Activated naive CD8-positive, alpha-beta T cell treated with anti-CD3 and anti-CD28 coated beads, Interleukin-2, amount 50 U/mL, for 24 hours (primary cell): ENCODE results near the gene EGFR.

Experiments used
- ATAC-seq: fragments of 150-1000 bp; cut with Tn5 transposase; one replicate; pipeline ENCODE4 v1.10.0; 2021
- DNase-seq: peaks from one replicate; pipeline ENCODE4 v3.0.0; 2021
- H3K27ac Mint-ChIP-seq: one replicate; pipeline ENCODE4 v1.8.0; 2021; ENCODE audit warnings: mild to moderate bottlenecking, mixed read lengths
- H3K27me3 Mint-ChIP-seq: one replicate; pipeline ENCODE4 v1.8.0; 2021; ENCODE audit warnings: mixed read lengths
- H3K36me3 Mint-ChIP-seq: one replicate; pipeline ENCODE4 v1.8.0; 2021; ENCODE audit warnings: low read depth, mixed read lengths
- H3K4me1 Mint-ChIP-seq: one replicate; pipeline ENCODE4 v1.8.0; 2021; ENCODE audit warnings: mixed read lengths
- H3K4me3 Mint-ChIP-seq: one replicate; pipeline ENCODE4 v1.8.0; 2021; ENCODE audit warnings: mild to moderate bottlenecking, moderate library complexity, mixed read lengths
- H3K9me3 Mint-ChIP-seq: one replicate; pipeline ENCODE4 v1.8.0; 2021; ENCODE audit warnings: mixed read lengths

Gene EGFR

DNA sequence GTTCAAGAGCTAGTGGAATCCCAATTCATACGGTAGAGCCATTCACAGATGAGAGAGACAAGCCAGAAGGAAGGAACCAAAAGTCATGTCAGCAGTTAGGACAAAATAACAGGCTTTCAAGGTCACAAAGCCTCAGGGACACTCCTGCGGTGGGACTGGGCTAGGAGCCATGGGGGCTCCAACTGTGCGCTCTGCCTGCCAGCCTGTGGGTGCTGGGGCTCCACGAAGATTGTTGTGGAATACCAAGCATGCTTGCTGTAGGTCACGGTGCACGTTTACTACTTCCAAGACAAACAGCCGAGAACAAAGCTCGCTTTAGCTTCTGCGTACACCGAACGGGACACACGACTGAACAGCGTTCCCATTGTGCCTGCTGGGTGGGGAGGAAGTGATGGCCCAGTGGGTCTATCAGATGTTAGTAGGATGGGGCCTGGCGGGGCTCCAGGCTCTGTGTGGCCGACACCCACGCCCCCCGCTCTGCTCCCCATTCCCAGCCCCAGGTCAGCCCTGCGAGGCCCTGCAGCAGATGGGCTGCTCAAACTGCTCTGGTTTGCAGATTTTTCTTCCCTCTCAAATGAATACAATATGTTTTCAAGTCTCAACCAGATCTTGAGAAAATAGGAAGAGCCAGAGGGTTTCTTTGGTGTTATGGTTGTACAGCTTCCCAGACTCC, 158.9 kb downstream of the EGFR start:
- DNase-seq: no peak
- Mint-ChIP-seq H3K4me3 (no peak overlapping the region), H3K27me3 (no peaks in the 10 kb centered on the region), H3K9me3 (no peaks in the 10 kb centered on the region), H3K4me1 (no peaks in the 10 kb centered on the region), H3K36me3 (no peaks in the 10 kb centered on the region), H3K27ac (no peak overlapping the region)
- no peak for ATAC-seq

DNA sequence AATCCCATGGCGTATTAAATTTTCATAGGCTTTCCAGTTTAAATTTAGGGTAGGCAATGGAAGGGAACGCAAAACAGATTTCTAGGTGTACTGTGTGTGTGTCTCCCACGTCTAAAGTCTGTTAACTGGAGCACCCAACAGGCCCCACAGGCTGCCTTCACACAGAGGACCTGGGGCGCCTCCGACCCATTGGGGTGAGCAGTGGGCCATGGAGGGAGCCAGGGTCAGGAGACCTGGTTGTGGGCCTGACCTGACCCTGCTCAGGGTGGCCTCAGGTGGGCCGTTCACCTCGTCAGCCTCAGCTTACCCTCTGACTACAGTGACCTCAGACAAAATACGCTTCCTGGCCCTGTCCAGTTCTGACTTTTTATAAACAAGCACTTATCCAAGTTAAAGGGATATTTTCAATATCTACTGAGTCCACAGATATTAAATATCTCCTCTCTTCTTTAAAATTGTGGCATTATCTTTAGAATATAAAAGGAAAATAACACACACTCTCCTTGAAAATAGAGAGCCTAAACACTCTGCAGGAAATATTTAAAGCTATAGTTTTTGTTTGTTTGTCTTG, 159.6 kb downstream of the EGFR start:
- H3K27ac Mint-ChIP-seq: no peak overlapping the region
- no peak overlapping the region for H3K4me3 Mint-ChIP-seq
- no peak for ATAC-seq
- no peaks in the 10 kb centered on the region for H3K36me3 Mint-ChIP-seq
- no peak for DNase-seq
- no peaks in the 10 kb centered on the region for H3K9me3 Mint-ChIP-seq
- no peaks in the 10 kb centered on the region for H3K27me3 Mint-ChIP-seq
- H3K4me1 Mint-ChIP-seq: no peaks in the 10 kb centered on the region

- Mint-ChIP-seq H3K9me3 (no peaks in the 10 kb centered on the region), H3K36me3 (no peaks in the 10 kb centered on the region), H3K27ac (no peak overlapping the region), H3K27me3 (no peaks in the 10 kb centered on the region), H3K4me1 (no peaks in the 10 kb centered on the region), H3K4me3 (no peak overlapping the region)
- no peak for DNase-seq
- ATAC-seq: no peak
Observed at GRCh38 chr7:55178863-55179773, 160.3 kb downstream of the EGFR start.

- H3K27me3 Mint-ChIP-seq: no peaks in the 10 kb centered on the region
- DNase-seq: no peak
- no peak overlapping the region for H3K4me3 Mint-ChIP-seq
- H3K4me1 Mint-ChIP-seq: no peaks in the 10 kb centered on the region
- no peaks in the 10 kb centered on the region for H3K9me3 Mint-ChIP-seq
- H3K27ac Mint-ChIP-seq: no peak overlapping the region
- ATAC-seq: no peak
- H3K36me3 Mint-ChIP-seq: no peaks in the 10 kb centered on the region
Observed at GRCh38 chr7:55179931-55180682, 161.3 kb downstream of the EGFR start.

GRCh38 chr7:55180963-55181542, 162.2 kb downstream of the EGFR start:
- Mint-ChIP-seq H3K4me3 (no peak overlapping the region), H3K27me3 (no peaks in the 10 kb centered on the region), H3K9me3 (no peaks in the 10 kb centered on the region), H3K27ac (no peak overlapping the region), H3K4me1 (no peaks in the 10 kb centered on the region), H3K36me3 (no peaks in the 10 kb centered on the region)
- DNase-seq (no peak), ATAC-seq (no peak)

DNA sequence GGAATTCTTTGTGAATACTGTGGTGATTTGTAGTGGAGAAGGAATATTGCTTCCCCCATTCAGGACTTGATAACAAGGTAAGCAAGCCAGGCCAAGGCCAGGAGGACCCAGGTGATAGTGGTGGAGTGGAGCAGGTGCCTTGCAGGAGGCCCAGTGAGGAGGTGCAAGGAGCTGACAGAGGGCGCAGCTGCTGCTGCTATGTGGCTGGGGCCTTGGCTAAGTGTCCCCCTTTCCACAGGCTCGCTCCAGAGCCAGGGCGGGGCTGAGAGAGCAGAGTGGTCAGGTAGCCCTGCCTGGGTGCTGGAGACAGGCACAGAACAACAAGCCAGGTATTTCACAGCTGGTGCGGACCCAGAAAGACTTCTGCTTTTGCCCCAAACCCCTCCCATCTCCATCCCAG, 162.9 kb downstream of the EGFR start:
- ATAC-seq (no peak), DNase-seq (no peak)
- H3K27me3 Mint-ChIP-seq: peaks cover 3% of the 10 kb centered on the region
- no peak overlapping the region for H3K4me3 Mint-ChIP-seq
- H3K27ac Mint-ChIP-seq: no peak overlapping the region
- no peaks in the 10 kb centered on the region for H3K4me1 Mint-ChIP-seq
- no peaks in the 10 kb centered on the region for H3K36me3 Mint-ChIP-seq
- H3K9me3 Mint-ChIP-seq: no peaks in the 10 kb centered on the region

DNA sequence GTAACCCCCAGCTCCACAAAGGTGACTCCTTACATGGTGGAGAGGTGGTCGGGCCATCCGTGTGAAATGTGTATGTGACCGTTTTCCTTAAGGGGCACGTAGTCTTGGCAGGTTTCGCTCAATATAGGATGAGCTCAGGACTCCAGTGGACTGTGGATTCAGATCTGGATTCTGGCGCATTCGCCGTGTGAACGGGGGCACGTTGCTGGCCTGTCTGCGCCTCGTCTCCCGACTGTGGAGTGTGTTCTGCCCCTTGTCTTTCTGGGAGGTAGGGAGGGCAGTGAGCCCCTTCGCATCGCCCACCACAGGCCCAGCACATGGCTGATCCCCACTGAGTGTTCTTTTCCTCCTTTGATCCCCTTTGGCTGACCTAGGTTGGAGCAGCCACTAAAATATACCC, 165.1 kb downstream of the EGFR start:
- peaks cover 15% of the 10 kb centered on the region for H3K27me3 Mint-ChIP-seq
- H3K27ac Mint-ChIP-seq: no peak overlapping the region
- H3K4me1 Mint-ChIP-seq: no peaks in the 10 kb centered on the region
- no peaks in the 10 kb centered on the region for H3K9me3 Mint-ChIP-seq
- no peak overlapping the region for H3K4me3 Mint-ChIP-seq
- no peak for DNase-seq
- ATAC-seq: no peak
- H3K36me3 Mint-ChIP-seq: no peaks in the 10 kb centered on the region

DNA sequence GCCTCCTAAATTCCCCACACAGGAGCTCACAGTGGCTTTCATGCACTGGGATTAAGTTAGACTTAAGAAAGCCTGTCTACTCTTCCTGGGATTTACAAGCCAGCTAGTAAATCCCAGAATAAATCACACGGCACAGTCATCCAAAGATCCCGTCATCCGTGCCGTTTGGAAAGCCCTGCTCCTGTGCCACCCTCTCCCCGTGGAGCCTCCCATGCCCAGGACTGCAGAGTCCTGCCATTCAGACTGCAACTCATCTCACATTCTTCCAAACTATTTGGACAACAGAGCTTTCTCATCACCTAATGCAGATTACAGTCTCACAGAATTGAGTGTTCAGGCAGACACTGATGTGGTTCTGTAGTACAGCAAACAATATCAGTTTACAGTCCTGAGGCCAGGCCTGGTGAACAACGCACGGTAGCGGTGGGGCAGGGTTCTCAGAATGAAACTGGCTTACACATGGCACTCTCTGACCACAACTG, 166.5 kb downstream of the EGFR start:
- DNase-seq (no peak), ATAC-seq (no peak)
- peaks cover 18% of the 10 kb centered on the region for H3K27me3 Mint-ChIP-seq
- H3K27ac Mint-ChIP-seq: no peak overlapping the region
- no peaks in the 10 kb centered on the region for H3K9me3 Mint-ChIP-seq
- H3K4me1 Mint-ChIP-seq: no peaks in the 10 kb centered on the region
- no peaks in the 10 kb centered on the region for H3K36me3 Mint-ChIP-seq
- H3K4me3 Mint-ChIP-seq: no peak overlapping the region

DNA sequence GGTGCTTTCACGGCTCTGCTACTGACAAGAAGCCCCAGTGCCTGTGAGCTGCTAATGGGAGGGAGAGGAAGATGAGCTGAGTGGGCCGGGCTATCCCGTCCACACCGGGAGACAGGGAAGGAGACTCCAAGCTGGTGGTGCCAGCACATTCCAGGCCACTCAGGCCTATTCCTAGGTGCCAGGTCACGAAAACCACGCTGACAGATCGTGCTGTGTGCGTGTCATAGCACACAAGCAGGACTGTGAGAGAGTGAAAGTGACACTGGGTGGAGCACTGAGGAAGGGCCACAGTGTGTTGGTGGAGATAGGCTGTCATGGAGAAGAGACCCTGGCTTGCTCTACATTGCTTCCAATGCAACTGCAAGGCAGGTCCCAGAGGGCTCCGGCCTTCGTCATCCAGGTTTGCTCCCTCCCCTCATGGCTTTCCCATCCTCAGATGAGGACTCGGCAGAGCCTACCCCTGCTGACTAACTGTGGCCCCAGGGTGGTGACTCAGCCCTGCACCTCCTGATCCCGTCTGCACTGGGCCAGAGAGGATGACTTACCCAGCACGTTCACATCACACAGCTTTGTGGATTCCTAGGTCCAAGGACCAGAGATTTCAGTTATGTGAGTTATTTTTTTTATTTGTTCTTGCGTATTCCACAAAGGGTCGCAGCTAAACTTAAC, 167.3 kb downstream of the EGFR start:
- Mint-ChIP-seq H3K27me3 (peaks cover 20% of the 10 kb centered on the region), H3K4me1 (no peaks in the 10 kb centered on the region), H3K27ac (no peak overlapping the region), H3K9me3 (no peaks in the 10 kb centered on the region), H3K4me3 (no peak overlapping the region), H3K36me3 (no peaks in the 10 kb centered on the region)
- DNase-seq (no peak), ATAC-seq (no peak)

- Mint-ChIP-seq H3K27me3 (peaks cover 20% of the 10 kb centered on the region), H3K27ac (no peak overlapping the region), H3K9me3 (no peaks in the 10 kb centered on the region), H3K36me3 (no peaks in the 10 kb centered on the region), H3K4me3 (no peak overlapping the region), H3K4me1 (no peaks in the 10 kb centered on the region)
- DNase-seq (no peak), ATAC-seq (no peak)
Observed at GRCh38 chr7:55187701-55188491, 169.1 kb downstream of the EGFR start.

DNA sequence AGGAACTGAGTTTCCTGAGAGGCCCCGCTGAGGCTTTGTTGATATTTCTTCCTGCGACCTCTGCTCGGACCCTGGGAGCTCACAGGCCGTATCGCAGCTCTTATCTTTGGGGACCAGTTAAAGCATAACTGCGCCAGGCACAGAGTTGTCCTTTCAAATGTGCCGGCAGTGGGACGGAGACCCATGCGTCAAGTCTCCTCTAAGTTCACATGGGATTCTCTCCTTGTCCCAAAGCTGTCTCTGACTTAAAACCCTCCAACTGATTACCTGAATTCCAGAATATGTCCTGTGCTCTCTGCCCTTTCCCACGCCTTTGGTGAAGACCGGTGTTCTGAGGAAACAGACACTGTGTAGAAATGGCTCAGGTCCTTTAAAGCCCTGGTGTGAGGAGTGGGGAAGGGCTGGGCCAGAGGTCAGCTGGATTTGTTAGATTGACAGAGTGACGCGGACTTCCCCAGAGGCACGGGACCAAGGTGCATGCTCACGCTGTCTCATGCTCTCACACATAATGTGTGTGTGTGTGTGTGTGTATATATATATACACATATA, 169.8 kb downstream of the EGFR start:
- H3K27me3 Mint-ChIP-seq: peaks cover 20% of the 10 kb centered on the region
- H3K4me1 Mint-ChIP-seq: no peaks in the 10 kb centered on the region

GRCh38 chr7:55189146-55189766, 170.4 kb downstream of the EGFR start:
- Mint-ChIP-seq H3K4me1 (no peaks in the 10 kb centered on the region), H3K27me3 (peaks cover 20% of the 10 kb centered on the region), H3K9me3 (no peaks in the 10 kb centered on the region), H3K4me3 (no peak overlapping the region), H3K27ac (no peak overlapping the region), H3K36me3 (no peaks in the 10 kb centered on the region)
- ATAC-seq (no peak), DNase-seq (no peak)

More for the DNA sequence above, 169.8 kb downstream of the EGFR start:
- Mint-ChIP-seq H3K4me3 (no peak overlapping the region), H3K27ac (no peak overlapping the region), H3K36me3 (no peaks in the 10 kb centered on the region), H3K9me3 (no peaks in the 10 kb centered on the region)
- DNase-seq (no peak), ATAC-seq (no peak)
